GM12892 (cell line): ENCODE data around the gene MFSD6.

Experiments
- POLR2A ChIP-seq: IDR thresholded peaks from 2 replicates; pipeline ENCODE4 v1.6.1; 2011; ENCODE audit warnings: low read depth, low read length, control low read depth
- POLR2AphosphoS5 ChIP-seq: IDR thresholded peaks from 2 replicates; pipeline ENCODE4 v1.6.1; 2011; ENCODE audit warnings: low read depth, low read length, control low read depth

DNA sequence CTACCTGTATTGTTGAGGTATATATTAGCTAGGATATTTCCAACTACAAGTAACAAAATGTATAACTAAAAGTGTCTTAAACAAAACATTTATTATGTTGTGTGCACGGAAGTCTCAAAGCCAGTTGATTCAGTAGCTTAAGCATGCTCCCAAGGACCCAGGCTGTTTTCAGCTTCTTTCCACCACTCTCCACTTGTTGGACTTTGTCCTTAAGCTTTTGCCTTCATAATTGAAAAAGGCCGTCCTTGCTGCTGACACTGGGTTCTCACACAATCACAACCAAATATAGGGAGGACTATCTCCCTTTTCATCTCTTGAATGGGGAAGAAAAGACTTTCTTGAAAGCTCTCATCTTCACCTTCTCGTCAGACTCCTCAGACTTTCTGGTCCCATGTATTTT lies 138.6 kb downstream of the MFSD6 start:
- TF ChIP-seq POLR2A = no peak
- no peak for TF ChIP-seq POLR2AphosphoS5
